OCI-LY3 (cell line): ENCODE results near the gene OS9.
"Not testable (repeated sequence)": the region's sequence is repeated elsewhere in the genome, so short reads cannot be mapped to it uniquely, and the experiment has no call there.

Experiments used
- H2AFZ ChIP-seq: fragments of 200-600, 300-600 bp; shearing (Covaris generic); 2 replicates; pipeline ENCODE4 v1.6.0; 2014; ENCODE audit warnings: antibody characterized with exemption, low read depth, low read length
- H3K27ac ChIP-seq: fragments of 200-600, 300-600 bp; sonication (generic); 2 replicates; pipeline ENCODE4 v1.5.1; 2014; ENCODE audit warnings: mild to moderate bottlenecking, low read length, moderate library complexity, mixed read lengths
- H3K27me3 ChIP-seq: fragments of 200-600, 300-600 bp; sonication (generic); 2 replicates; pipeline ENCODE4 v1.6.1; 2014; ENCODE audit warnings: low read depth, low read length, mixed read lengths
- H3K36me3 ChIP-seq: fragments of 200-600, 300-600 bp; sonication (generic); replicated peaks from 2 replicates; pipeline ENCODE3; 2014; ENCODE audit warnings: low read depth, low read length, mixed read lengths
- H3K4me1 ChIP-seq: fragments of 300-600, 200-600 bp; sonication (generic); 2 replicates; pipeline ENCODE4 v1.6.1; 2014; ENCODE audit warnings: low read length, mixed read lengths
- H3K4me2 ChIP-seq: fragments of 200-600, 300-600 bp; sonication (generic); 2 replicates; pipeline ENCODE4 v1.6.1; 2014; ENCODE audit warnings: low read length, mixed read lengths
- H3K4me3 ChIP-seq: fragments of 300-600, 200-600 bp; sonication (generic); 2 replicates; pipeline ENCODE4 v1.5.1; 2014; ENCODE audit warnings: antibody characterized with exemption, mild to moderate bottlenecking, low read length, moderate library complexity
- H3K79me2 ChIP-seq: fragments of 300-600, 200-600 bp; shearing (Covaris generic); 2 replicates; pipeline ENCODE4 v1.6.1; 2014; ENCODE audit warnings: mild to moderate bottlenecking, low read length, mixed read lengths
- H3K9ac ChIP-seq: fragments of 300-600, 200-600 bp; shearing (Covaris generic); 2 replicates; pipeline ENCODE4 v1.6.0; 2014; ENCODE audit warnings: mild to moderate bottlenecking, low read length, moderate library complexity
- H3K9me3 ChIP-seq: fragments of 200-600, 300-600 bp; shearing (Covaris generic); 2 replicates; pipeline ENCODE4 v1.6.1; 2014; ENCODE audit warnings: low read length, mixed read lengths; ENCODE audit not compliant: insufficient read depth
- H4K20me1 ChIP-seq: fragments of 200-600, 300-600 bp; sonication (generic); 2 replicates; pipeline ENCODE4 v1.6.1; 2016; ENCODE audit warnings: low read length, mixed read lengths; ENCODE audit not compliant: insufficient read depth
- CTCF ChIP-seq: fragments of 200-600, 300-600 bp; sonication (generic); IDR thresholded peaks from 2 replicates; pipeline ENCODE4 v1.5.1; 2014; ENCODE audit warnings: antibody characterized with exemption, low read length, low read depth
- EZH2phosphoT487 ChIP-seq: fragments of 200-600 bp; shearing (Covaris generic); IDR thresholded peaks from 2 replicates; pipeline ENCODE4 v1.6.1; 2018; ENCODE audit warnings: antibody characterized with exemption, mixed run types, low read depth

Gene OS9

DNA sequence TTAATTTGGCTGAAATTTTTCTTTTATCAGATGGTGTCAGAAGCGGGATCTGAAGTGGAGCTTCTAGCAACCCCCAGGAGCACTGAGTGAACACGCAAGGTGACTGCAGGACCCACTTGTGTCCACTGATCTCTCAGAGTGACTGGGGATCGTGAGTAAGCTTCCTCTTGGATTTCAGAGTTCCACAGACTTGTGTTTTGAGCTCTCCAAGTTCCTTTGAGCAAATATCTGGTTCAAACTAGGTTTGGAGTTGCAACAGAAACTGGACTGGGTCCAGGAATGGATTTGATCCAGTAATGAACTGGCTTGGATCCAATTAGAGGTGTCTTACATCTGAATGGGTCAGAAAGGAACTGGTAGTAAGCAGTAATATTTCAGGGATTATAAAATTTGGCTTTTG lies 36.2 kb upstream of the OS9 start:
- H3K79me2 ChIP-seq: no peaks in the 10 kb centered on the region
- H3K9me3 ChIP-seq: peaks cover 16% of the 10 kb centered on the region
- no peak overlapping the region for H3K27ac ChIP-seq
- no peaks in the 10 kb centered on the region for H3K36me3 ChIP-seq
- no peak overlapping the region for H3K9ac ChIP-seq
- no peak overlapping the region for H3K4me3 ChIP-seq
- H3K4me1 ChIP-seq: no peaks in the 10 kb centered on the region
- no peak overlapping the region for H2AFZ ChIP-seq
- H3K27me3 ChIP-seq: no peaks in the 10 kb centered on the region
- no peak for TF ChIP-seq EZH2phosphoT487
- TF ChIP-seq CTCF: no peak
- no peaks in the 10 kb centered on the region for H4K20me1 ChIP-seq
- H3K4me2 ChIP-seq: no peak overlapping the region

GRCh38 chr12:57658890-57659289 lies 35.0 kb upstream of the OS9 start:
- Histone ChIP-seq H4K20me1 (no peaks in the 10 kb centered on the region), H3K79me2 (no peaks in the 10 kb centered on the region), H3K4me2 (no peak overlapping the region), H3K9ac (no peak overlapping the region), H3K9me3 (peaks cover 16% of the 10 kb centered on the region), H2AFZ (no peak overlapping the region), H3K27ac (no peak overlapping the region), H3K27me3 (no peaks in the 10 kb centered on the region), H3K36me3 (no peaks in the 10 kb centered on the region), H3K4me1 (no peaks in the 10 kb centered on the region), H3K4me3 (no peak overlapping the region)
- TF ChIP-seq CTCF (no peak), EZH2phosphoT487 (no peak)

DNA sequence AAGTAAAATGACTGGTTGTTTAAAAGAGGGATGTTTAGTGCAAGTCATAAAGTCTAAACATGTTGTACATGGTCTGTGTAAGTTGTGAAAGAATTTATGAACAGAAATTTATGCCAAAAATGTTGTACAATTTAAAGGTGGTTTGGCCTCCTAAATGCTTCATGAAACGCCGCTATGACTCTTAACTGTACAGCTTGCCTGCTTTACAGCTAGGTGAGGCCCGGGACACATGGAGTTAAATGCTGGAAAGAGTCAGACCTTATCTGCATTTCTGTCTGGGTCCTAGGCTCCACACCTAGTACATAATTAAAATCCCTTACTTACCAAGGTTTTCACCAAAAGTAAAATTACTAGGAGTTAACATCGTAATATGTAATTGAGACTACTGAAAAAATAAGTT lies 32.6 kb upstream of the OS9 start:
- Histone ChIP-seq H3K27ac (no peak overlapping the region), H3K36me3 (no peaks in the 10 kb centered on the region), H2AFZ (no peak overlapping the region), H3K4me2 (no peak overlapping the region), H4K20me1 (no peaks in the 10 kb centered on the region), H3K27me3 (no peaks in the 10 kb centered on the region), H3K4me3 (no peak overlapping the region), H3K4me1 (no peaks in the 10 kb centered on the region), H3K79me2 (no peaks in the 10 kb centered on the region), H3K9me3 (peaks cover 14% of the 10 kb centered on the region), H3K9ac (no peak overlapping the region)
- TF ChIP-seq EZH2phosphoT487 (no peak), CTCF (no peak)

- not testable (repeated sequence) for H3K36me3 ChIP-seq, H3K4me2 ChIP-seq, H3K4me1 ChIP-seq, H3K27me3 ChIP-seq, H3K79me2 ChIP-seq, H2AFZ ChIP-seq, H3K9ac ChIP-seq, H3K4me3 ChIP-seq, H3K27ac ChIP-seq, H4K20me1 ChIP-seq
- peaks cover 14% of the 10 kb centered on the region for H3K9me3 ChIP-seq
Measured at GRCh38 chr12:57665066-57665820, 28.7 kb upstream of the OS9 start.
